Kidney (tissue), 14 donors: ENCODE data around the gene CGNL1. TPM values are rescaled to one million over a fixed set of nuclear protein-coding genes. Genes with fewer than 3 reads are reported as not detected.

Source experiments
- DNase-seq, 5 donors: peaks; one replicate each; pipeline ENCODE4 v3.0.0-alpha.2; 2013 to 2020
- FAIRE-seq: peaks from 2 replicates; lab custom pipeline; 2012; peaks lifted over from hg19 to GRCh38; lab: Jason Lieb, UNC
- H3K27ac ChIP-seq, 2 donors: one replicate each; pipeline ENCODE4 v1.7.0; 2013; ENCODE audit warnings: low read depth in 2 of 2, low read length in 2 of 2, inconsistent platforms in 1 of 2
- H3K27me3 ChIP-seq: one replicate; pipeline ENCODE4 v1.7.1; 2013; ENCODE audit warnings: low read length, inconsistent platforms; ENCODE audit not compliant: control insufficient read depth, insufficient read depth
- H3K36me3 ChIP-seq, 3 donors: one replicate each; pipeline versions ENCODE4 v1.7.0 to v1.7.1; 2013; ENCODE audit warnings: low read length in 3 of 3, control low read depth in 1 of 3, inconsistent platforms in 1 of 3; ENCODE audit not compliant: insufficient read depth in 3 of 3, control insufficient read depth in 2 of 3
- H3K4me1 ChIP-seq, 3 donors: one replicate each; pipeline versions ENCODE4 v1.7.0 to v1.7.1; 2013; ENCODE audit warnings: low read length in 3 of 3, inconsistent platforms in 1 of 3, low read depth in 1 of 3; ENCODE audit not compliant: control insufficient read depth in 2 of 3, insufficient read depth in 2 of 3
- H3K4me3 ChIP-seq, 3 donors: one replicate each; pipeline versions ENCODE4 v1.7.0 to v1.8.1; 2013; ENCODE audit warnings: low read length in 3 of 3, control low read depth in 1 of 3, inconsistent platforms in 1 of 3
- H3K9ac ChIP-seq, 3 donors: one replicate each; pipeline versions ENCODE4 v1.7.0 to v1.7.1; 2013; ENCODE audit warnings: low read length in 3 of 3, control low read depth in 1 of 3, inconsistent platforms in 1 of 3
- H3K9me3 ChIP-seq, 3 donors: one replicate each; pipeline versions ENCODE4 v1.7.0 to v1.7.1; 2013; ENCODE audit warnings: low read length in 3 of 3, control low read depth in 1 of 3, inconsistent platforms in 1 of 3; ENCODE audit not compliant: control insufficient read depth in 2 of 3, insufficient read depth in 1 of 3
- CTCF ChIP-seq: IDR thresholded peaks from 3 replicates; pipeline ENCODE4 v1.5.1; 2012; ENCODE audit warnings: mild to moderate bottlenecking, moderate library complexity, borderline replicate concordance; ENCODE audit not compliant: insufficient read depth; ENCODE audit errors: extremely low read depth
- intact Hi-C: fragments of 100-400 bp; cut with DNase I; formaldehyde crosslinking; loops from one replicate; pipeline ENCODE4 v1.11.1; 2022
- polyA plus RNA-seq: library from polyadenylated mRNA; stranded (reverse); fragments of 350-450 nt; fragmentation: Illumina TruSeq; extraction: RNeasy Lipid Tissue Mini Kit (QIAGEN cat#74804); gene quantifications from one replicate; pipeline ENCODE4 v1.2.3, GENCODE V29; 2014; ENCODE audit warnings: low read depth, low replicate concordance; ENCODE audit not compliant: insufficient read depth
- total RNA-seq: library from RNA; stranded (reverse); fragmentation: NEBNext Ultra II Directional; extraction: Animal tissue kit (Norgen Biotek cat#: 25700); gene quantifications from one replicate; pipeline ENCODE4 v1.2.1, GENCODE V29; 2021
- donor health status: control.
- donor health status: control.
- donor health status: control.
- donor health status: control.
- donor health status: control.
- donor health status: DM: yes; HTN: yes; CAD: no.
- donor health status: Normal renal cell carcinoma (clear cell type).

CGNL1 gene
- total and polyA plus RNA-seq, 2 donors from 2014 or later = 62.0 to 81.5 TPM

DNA sequence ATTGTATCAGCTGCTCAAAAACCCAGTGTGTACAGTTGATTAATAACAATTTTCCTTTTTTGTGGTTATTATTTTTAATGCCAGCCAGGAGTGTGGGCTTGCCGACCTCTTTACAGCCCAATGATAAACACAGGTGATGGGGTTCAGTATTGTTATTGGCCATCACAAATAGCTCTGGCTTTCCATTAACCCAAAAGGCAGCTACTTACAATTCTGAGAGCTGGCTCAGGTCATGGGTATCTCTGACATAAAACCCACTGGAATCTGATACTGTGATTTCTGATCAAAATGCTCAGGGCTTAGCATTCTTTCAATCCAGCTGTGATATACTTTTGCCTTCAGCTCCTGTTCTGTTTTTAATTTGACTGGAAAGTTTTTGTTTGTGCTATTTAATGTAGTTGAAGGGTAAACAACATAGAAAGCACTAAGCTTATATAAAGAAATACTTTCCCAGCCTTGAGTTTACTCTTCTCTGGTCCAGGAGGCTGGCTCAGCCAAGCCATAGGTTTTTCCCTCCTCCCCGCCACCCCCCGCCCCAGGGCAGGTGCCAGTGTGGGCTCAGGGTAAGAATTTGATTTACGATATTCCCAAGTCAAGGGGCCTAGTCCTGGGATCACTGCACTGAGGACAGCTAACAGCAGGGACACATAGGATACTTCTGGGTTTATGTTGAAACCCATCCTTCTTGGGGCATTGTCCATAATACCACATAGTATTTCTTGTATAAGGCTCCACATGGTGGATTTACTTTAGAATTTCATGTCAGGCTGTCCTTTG lies 161.4 kb downstream of the CGNL1 start:
- DNase-seq = peak in 2 of 5 donors; percentile 61 to 71
- Histone ChIP-seq H3K9me3 (no peaks in the 10 kb centered on the region), H3K4me3 (no peak overlapping the region), H3K9ac (peak overlapping the region in 2 of 3 donors; percentile 26 to 52), H3K27ac (peak overlapping the region; percentile 87 to 91), H3K4me1 (peaks cover 12 to 36% (median 20%) of the 10 kb centered on the region in 3 donors), H3K36me3 (peaks cover 0 to 32% (median 25%) of the 10 kb centered on the region in 3 donors), H3K27me3 (no peaks in the 10 kb centered on the region)
- intact Hi-C loops = no loop called here
- no peak for TF ChIP-seq CTCF
- FAIRE-seq = no peak

GRCh38 chr15:57538265-57538529 lies 161.9 kb downstream of the CGNL1 start:
- Histone ChIP-seq H3K9me3 (no peaks in the 10 kb centered on the region), H3K27me3 (no peaks in the 10 kb centered on the region), H3K9ac (peak overlapping the region in 1 of 3 donors; percentile 52), H3K36me3 (peaks cover 0 to 36% (median 24%) of the 10 kb centered on the region in 3 donors), H3K27ac (peak overlapping the region; percentile 87 to 91), H3K4me1 (peaks cover 12 to 35% (median 20%) of the 10 kb centered on the region in 3 donors), H3K4me3 (no peak overlapping the region)
- TF ChIP-seq CTCF = no peak
- DNase-seq (peak in 1 of 5 donors; percentile 88), FAIRE-seq (no peak)
- intact Hi-C loops = no loop called here

DNA sequence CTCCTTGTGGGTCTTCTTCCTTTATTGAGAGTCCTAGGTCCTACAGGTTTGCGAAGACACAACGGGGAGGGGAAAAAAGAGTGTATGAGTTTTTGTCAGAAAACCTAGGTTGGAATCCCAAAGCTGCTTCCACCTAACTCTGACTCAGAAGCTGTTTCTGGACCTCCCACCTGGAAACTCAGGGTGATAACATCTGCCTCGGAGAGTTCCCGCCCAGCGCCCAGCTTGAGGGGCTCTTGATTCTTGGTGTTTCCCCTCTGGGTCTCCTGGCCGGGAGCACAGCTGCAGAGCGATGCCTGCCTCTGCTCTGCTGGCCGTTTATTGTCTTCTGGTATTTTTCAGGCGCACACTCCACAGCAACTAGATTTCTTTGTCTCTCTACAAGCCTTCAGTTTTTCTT lies 162.5 kb downstream of the CGNL1 start:
- intact Hi-C loops = no loop called here
- DNase-seq (peak in 2 of 5 donors; percentile 43 to 58), FAIRE-seq (no peak)
- no peak for TF ChIP-seq CTCF
- Histone ChIP-seq H3K27ac (peak overlapping the region; percentile 87 to 91), H3K4me3 (no peak overlapping the region), H3K9me3 (no peaks in the 10 kb centered on the region), H3K27me3 (no peaks in the 10 kb centered on the region), H3K4me1 (peaks cover 12 to 33% (median 20%) of the 10 kb centered on the region in 3 donors), H3K9ac (peak overlapping the region in 1 of 3 donors; percentile 24), H3K36me3 (peaks cover 0 to 39% (median 22%) of the 10 kb centered on the region in 3 donors)
